MV-4-11 (cell line): ENCODE data around the gene TOR2A.
A peak's percentile ranks its signal among the peaks of the same experiment; 100 is the strongest.
"Not testable (repeated sequence)": the region's sequence is repeated elsewhere in the genome, so short reads cannot be mapped to it uniquely, and the experiment has no call there.

ENCODE experiments used
- DNase-seq: peaks from one replicate; lab custom pipeline; 2025; lab: John Stamatoyannopoulos, UW

TOR2A gene

GRCh38 chr9:127768698-127769097 is 33.6 kb upstream of the TOR2A start:
- peak; percentile 26 for DNase-seq

GRCh38 chr9:127767909-127768331 is 32.8 kb upstream of the TOR2A start:
- DNase-seq: no peak

- no peak for DNase-seq
These were observed 32.3 kb upstream of the TOR2A start for GRCh38 chr9:127767410-127767809.

DNA sequence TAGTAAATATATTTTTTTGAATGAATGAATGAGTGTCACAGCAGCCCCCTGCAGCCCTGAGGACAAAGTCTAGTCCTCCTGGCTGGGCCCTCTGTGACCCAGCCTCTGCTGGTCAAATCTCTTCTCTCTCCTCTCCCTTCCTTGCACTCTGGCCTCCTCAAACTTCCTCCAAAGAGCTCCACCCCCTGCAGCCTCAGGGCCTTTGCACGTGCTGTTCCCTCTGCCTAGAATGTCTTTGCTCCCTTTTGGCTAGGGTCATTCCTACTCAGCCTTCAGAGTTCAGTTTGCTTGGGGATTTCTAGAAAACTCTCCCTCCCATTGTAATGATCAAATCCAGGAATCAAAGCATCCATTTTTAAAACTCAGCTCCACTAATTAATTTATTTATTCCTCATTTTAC is 30.3 kb upstream of the TOR2A start:
- no peak for DNase-seq

DNA sequence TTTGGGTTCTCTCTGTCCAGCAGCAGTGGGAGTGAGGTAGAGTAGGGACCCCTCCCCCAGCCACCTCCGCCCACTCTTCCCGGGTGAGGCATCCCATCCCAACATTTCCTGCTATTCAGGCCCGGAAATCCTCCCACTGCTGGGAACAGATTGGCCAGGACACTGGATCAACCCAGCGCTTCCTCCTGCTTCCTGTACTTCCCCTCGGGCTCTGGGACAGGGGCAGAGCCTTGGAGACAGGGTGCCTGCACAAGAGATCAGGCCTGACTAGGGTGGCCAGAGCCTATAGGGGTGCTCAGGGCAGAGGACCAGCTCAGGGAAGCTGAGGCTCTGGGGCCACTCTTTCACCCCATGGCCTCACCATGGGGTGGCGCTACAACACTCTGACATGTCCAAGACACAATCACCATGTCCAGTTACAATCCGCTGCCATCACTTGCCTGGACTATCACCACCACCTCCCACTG is 28.9 kb upstream of the TOR2A start:
- DNase-seq: peak; percentile 29

DNA sequence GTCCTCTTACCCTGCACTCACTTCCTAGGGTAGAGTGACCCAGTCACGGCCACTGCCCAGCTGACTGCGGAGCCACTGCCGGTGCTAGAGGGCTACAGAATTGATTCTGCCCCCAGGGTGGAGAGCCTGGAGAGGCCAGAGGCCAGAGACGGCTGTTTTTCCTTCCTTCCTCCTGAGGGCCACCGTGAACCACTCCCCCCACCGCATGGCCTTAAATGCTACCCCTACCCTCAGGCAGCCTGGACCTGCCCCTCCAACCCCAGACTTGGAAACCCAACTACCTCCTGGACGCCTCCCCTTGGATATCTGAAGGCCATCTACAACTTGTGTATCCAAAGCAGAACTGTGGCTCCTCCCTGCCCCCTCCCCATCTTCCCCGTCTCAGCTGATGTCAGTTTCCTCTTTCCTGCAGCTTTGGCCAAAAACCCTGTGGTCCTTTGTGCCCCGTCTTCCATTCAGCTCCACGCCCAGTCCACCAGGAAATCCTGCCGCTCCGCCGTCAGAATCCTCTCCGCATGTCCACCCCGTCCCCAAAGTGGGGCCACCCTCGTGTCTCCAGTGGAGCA is 27.1 kb upstream of the TOR2A start:
- DNase-seq: peak; percentile 10

GRCh38 chr9:127761491-127761956 is 26.4 kb upstream of the TOR2A start:
- DNase-seq: no peak

GRCh38 chr9:127761061-127761460 is 26.0 kb upstream of the TOR2A start:
- no peak for DNase-seq

GRCh38 chr9:127758843-127759242 is 23.7 kb upstream of the TOR2A start:
- DNase-seq: no peak

DNA sequence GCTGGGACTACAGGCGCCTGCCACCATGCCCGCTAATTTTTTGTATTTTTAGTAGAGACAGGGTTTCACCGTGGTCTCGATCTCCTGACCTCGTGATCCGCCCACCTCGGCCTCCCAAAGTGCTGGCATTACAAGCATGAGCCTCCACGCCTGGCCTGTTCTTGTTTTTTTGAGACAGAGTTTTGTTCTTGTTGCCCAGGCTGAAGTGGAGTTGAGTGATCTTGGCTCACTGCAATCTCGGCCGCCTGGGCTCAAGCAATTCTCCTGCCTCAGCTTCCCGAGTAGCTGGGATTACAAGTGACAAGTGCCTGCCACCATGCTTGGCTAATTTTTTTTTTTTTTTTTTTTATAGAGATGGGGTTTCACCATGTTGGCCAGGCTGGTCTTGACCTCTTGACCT is 21.7 kb upstream of the TOR2A start:
- not testable (repeated sequence) for DNase-seq

GRCh38 chr9:127756233-127756632 is 21.1 kb upstream of the TOR2A start:
- no peak for DNase-seq

DNA sequence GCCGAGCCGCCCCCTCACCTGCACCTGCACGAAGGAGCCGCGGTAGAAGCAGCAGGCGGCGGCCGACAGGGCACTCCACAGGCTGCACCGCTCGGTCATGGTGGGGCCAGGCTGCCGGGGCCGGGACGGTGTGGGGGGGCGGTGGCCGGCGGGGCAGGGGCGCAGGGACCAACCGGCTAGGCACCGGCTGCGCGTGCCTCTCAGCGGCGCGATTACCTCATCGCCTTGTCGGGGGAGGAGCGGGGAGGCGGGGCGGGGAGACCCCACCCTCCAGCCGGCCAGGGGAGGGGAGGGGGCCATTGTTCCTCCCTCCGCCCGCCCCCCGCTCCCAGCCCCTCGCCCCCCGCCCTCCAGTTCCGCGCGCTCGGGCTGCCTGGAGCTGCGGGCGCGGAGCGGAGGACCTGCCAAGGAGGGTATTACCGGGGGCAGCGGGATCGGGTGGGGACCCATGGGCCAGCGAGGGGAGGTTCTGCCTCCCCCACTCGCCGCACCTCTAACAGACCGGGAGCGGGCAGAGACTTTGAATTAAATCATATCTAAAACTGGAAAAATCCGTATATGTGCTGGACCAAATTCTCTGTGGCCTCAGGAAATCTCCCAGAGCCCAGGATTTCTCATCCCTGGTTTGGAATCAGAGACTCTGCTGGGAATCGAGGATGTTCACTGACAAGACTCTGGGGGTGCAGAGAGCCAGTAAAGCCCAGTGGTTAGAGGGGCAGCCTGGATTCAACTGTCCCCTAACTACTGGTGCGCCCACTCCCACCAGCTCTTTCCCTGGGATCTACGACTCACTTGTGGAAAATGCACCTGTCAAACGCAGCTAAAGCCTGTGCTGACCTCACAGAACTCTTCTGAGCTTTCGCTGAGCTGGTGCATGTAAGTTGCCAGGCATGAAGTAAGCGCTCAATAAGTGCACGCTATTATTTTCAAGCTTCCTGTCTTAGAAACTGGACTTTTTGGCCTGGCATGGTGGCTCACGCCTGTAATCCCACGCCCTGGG is 20.3 kb upstream of the TOR2A start:
- no peak for DNase-seq

GRCh38 chr9:127754099-127755060 is 19.3 kb upstream of the TOR2A start:
- DNase-seq: no peak

GRCh38 chr9:127753622-127754021 is 18.5 kb upstream of the TOR2A start:
- no peak for DNase-seq

DNA sequence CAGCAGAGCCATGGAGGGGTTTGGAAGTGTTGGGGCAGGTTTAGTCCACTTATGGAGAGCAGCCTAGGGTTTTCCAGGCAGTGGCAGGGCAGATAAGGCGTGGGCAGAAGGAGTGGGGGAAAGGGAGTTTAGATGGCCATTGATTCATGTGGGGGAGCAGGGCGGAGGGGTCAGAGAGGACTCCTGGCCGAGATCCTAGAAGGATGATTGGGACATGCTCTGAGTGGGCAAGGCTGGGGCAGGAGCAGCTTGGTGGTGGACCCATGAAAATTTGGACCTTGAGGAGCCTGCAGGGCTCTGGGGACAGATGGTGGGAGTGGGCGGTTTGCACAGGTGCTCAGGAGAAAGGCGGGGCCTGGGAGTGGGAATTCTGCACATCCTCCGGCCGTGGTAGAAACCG is 18.1 kb upstream of the TOR2A start:
- no peak for DNase-seq

GRCh38 chr9:127751269-127752054 is 16.4 kb upstream of the TOR2A start:
- DNase-seq: no peak

GRCh38 chr9:127749090-127749787 is 14.1 kb upstream of the TOR2A start:
- DNase-seq: no peak

GRCh38 chr9:127746959-127747569 is 12.0 kb upstream of the TOR2A start:
- no peak for DNase-seq

DNA sequence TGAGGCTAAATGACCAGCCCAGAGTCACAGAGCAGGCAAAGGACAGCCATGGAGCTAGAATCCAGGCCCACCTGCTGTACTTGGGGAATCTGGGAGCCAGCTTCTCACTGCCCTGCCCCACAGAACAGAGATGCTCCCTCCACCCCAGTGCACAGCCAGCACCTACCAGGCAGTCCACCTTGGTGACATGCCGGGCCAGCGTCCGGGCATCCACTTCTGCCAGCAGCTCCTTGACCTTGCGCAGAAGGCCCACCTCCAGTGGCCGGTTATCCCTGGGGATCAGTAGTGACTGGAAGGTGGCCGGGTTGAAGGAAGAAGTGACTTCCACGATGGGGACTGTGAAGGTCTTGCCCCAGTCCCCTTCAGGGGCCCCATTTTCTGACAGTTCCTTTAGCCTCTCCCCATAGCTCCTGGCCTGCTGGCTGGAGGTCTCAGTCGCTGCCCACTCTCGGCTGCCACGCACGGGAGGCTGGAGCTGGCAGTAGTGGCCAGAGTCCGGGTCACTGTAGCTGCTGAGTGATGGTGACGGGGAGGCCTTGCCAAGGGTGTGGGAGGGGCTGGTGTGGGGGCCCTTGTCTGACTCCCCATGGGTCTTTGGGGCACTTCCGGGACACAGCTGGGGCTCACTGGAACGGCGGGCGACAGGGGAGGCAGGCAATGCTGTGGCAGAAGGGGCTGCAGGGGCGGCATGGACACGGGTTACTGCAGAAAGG is 9.5 kb upstream of the TOR2A start:
- no peak for DNase-seq
